Regular cardiac myocyte (primary cell): ENCODE results near the gene PAX2. TPM values are rescaled to one million over a fixed set of nuclear protein-coding genes. Genes with fewer than 3 reads are reported as not detected.

Experiments used
- total RNA-seq: library from RNA; depleted of rRNA; stranded (reverse); fragments of >200 nt; gene quantifications from 2 replicates; pipeline ENCODE4 v1.2.3, GENCODE V29; 2014

The PAX2 gene
- total RNA-seq = 0.38 TPM in 1 of 2 replicates, not detected in the other

GRCh38 chr10:100744987-100745881 is at the start of gene PAX2:
Gene PAX2, plus strand, starts transcription at chr10:100745582. Its CDS starts 679 bp downstream, at chr10:100746261.

Other genes starting within 250 kb of the PAX2 start
- gene SEC31B, start 225.7 kb upstream of the PAX2 start, total RNA-seq = 0.96 and 2.8 TPM in 2 replicates
- gene NDUFB8, start 215.7 kb upstream of the PAX2 start, total RNA-seq = 97.5 and 156 TPM in 2 replicates
- gene HIF1AN, start 209.6 kb upstream of the PAX2 start, total RNA-seq = 10.7 and 13.0 TPM in 2 replicates
- gene SLF2, start 167.4 kb downstream of the PAX2 start, total RNA-seq = 35.3 and 42.6 TPM in 2 replicates
- gene SEMA4G, start 223.9 kb downstream of the PAX2 start, total RNA-seq = 0.38 and 0.56 TPM in 2 replicates
- gene MRPL43, start 241.9 kb downstream of the PAX2 start, total RNA-seq = 44.8 and 63.8 TPM in 2 replicates
- gene TWNK, start 242.0 kb downstream of the PAX2 start, total RNA-seq = 5.9 and 9.8 TPM in 2 replicates